Sigmoid colon (tissue), 7 donors: ENCODE data around the gene ESYT3. TPM values are rescaled to one million over a fixed set of nuclear protein-coding genes. Genes with fewer than 3 reads are reported as not detected.
A peak's percentile ranks its signal among the peaks of the same experiment; 100 is the strongest.

ENCODE experiments used
- DNase-seq: peaks from one replicate; pipeline ENCODE4 v3.0.0-alpha.2; 2019
- H3K27ac ChIP-seq, 4 donors: fragments of 200-600 bp; sonication (generic); one replicate each; pipeline ENCODE4 v1.5.1; 2016 to 2019; ENCODE audit warnings: mild to moderate bottlenecking in 1 of 4
- H3K27me3 ChIP-seq, 3 donors: fragments of 200-600 bp; sonication (generic); one replicate each; pipeline ENCODE4 v1.5.1; 2019; ENCODE audit warnings: mild to moderate bottlenecking in 1 of 3
- H3K36me3 ChIP-seq, 4 donors: fragments of 200-600 bp; sonication (generic); one replicate each; pipeline ENCODE4 v1.5.1; 2016 to 2019
- H3K4me1 ChIP-seq, 4 donors: fragments of 200-600 bp; sonication (generic); one replicate each; pipeline ENCODE4 v1.5.1; 2017 to 2019
- H3K4me3 ChIP-seq, 4 donors: fragments of 200-600 bp; sonication (generic); one replicate each; pipeline ENCODE4 v1.5.1; 2017 to 2019; ENCODE audit warnings: mild to moderate bottlenecking in 2 of 4, moderate library complexity in 1 of 4
- H3K9me3 ChIP-seq, 4 donors: fragments of 200-600 bp in 3 of 4; sonication (generic) in 3 of 4; one replicate each; pipeline versions ENCODE4 v1.5.1 to v1.6.1; 2013 to 2019
- EP300 ChIP-seq, 4 donors: sonication (generic); formaldehyde crosslinking; IDR thresholded peaks; one replicate each; pipeline ENCODE4 v1.6.1; 2017; ENCODE audit warnings: antibody characterized with exemption in 4 of 4
- POLR2A ChIP-seq, 2 donors: fragments of 450-650 bp; IDR thresholded peaks; one replicate each; pipeline ENCODE4 v1.6.1; 2016; ENCODE audit warnings: antibody characterized with exemption in 2 of 2, mild to moderate bottlenecking in 2 of 2, moderate library complexity in 2 of 2
- POLR2AphosphoS5 ChIP-seq, 4 donors: sonication (generic); formaldehyde crosslinking; IDR thresholded peaks; one replicate each; pipeline ENCODE4 v1.6.1; 2017; ENCODE audit warnings: antibody characterized with exemption in 4 of 4
- WGBS, 2 donors: extraction: QIAGEN DNeasy Blood & Tissue Kit; methylation state at CpG; one replicate each; pipeline ENCODE4 v1.1.7; 2013; 5-methylcytosine and 5-hydroxymethylcytosine counted together
- intact Hi-C: fragments of 100-400 bp; cut with DNase I; formaldehyde crosslinking; loops from one replicate; pipeline ENCODE4 v1.15.1; 2023
- polyA plus RNA-seq, 3 donors: library from polyadenylated mRNA; stranded (reverse); fragments of 200-250 nt; gene quantifications; one replicate each; pipeline ENCODE4 v1.2.3, GENCODE V29; 2013
- total RNA-seq, 4 donors: library from RNA; depleted of rRNA; stranded (reverse); fragments of >200 nt; gene quantifications; one replicate each; pipeline ENCODE4 v1.1.0, GENCODE V29; 2016
- TF ChIP-seq, protein P1 (sequence below), 4 experiments: fragments of 450-650 bp in 3 of 4; fragments of 200-600 bp in 1 of 4; IDR thresholded peaks; one replicate each; pipeline ENCODE4 v1.5.1; 2016 to 2019; ENCODE audit warnings: antibody characterized with exemption in 4 of 4, mild to moderate bottlenecking in 3 of 4, moderate library complexity in 2 of 4
- donor health status: healthy with polysubstance abuse.
- donor health status: Bipolar disorder and iron deficiency.
- donor health status: healthy.

The ESYT3 gene
- total and polyA plus RNA-seq, 7 donors = 0.23 to 19.4 (median 15.1) TPM

DNA sequence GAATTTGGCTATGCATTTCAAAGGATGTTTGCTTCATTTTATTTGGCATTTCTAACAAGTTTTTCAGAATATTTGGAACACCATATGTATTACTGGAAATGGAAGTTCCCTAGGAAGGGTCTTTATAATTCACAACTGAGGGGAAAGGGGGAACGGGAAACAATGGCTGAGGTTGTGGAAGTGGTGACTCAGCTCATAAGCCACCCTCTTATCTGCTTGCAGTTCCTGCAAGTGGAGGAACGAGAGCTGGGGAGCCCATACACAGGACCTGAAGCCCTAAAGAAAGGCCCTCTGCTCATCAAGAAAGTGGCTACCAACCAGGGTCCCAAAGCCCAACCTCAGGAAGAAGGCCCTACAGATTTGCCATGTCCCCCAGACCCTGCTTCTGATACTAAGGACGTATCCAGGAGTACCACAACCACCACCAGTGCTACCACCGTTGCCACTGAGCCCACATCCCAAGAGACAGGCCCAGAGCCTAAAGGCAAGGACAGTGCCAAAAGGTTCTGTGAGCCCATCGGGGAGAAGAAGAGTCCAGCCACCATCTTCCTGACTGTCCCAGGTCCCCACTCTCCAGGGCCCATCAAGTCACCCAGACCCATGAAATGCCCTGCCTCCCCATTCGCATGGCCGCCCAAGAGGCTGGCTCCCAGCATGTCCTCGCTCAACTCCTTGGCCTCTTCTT lies 37.9 kb downstream of the ESYT3 start:
- no peaks in the 10 kb centered on the region for H3K27me3 ChIP-seq
- H3K4me3 ChIP-seq = no peak overlapping the region
- intact Hi-C loops = no loop called here

DNA sequence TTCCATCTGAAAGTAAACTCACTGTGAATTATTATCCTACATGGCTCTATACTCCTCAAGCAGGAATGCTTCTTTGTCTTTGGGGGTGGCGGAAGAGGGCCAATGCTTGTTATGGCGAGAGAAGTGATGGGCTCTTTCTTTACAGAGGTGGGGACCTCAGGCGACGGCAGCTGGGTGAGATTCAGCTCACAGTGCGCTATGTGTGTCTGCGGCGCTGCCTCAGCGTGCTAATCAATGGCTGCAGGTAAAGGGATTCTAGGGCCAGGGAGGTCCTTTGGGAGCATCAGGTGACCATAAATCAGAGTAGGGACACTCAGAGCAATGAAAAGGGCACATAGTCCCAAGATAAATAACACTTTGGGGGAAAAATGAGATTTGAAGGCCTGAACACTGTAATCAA lies 39.0 kb downstream of the ESYT3 start:
- Histone ChIP-seq H3K9me3 (no peaks in the 10 kb centered on the region), H3K4me1 (peaks cover 0 to 35% (median 28%) of the 10 kb centered on the region in 4 donors), H3K27ac (no peak overlapping the region), H3K36me3 (peaks cover 0 to 15% (median 0%) of the 10 kb centered on the region in 4 donors), H3K4me3 (no peak overlapping the region), H3K27me3 (no peaks in the 10 kb centered on the region)
- TF ChIP-seq EP300 (IDR thresholded peaks at IDR 0.05) = no peak
- TF ChIP-seq POLR2A (IDR thresholded peaks at IDR 0.05) = no peak
- no peak for TF ChIP-seq POLR2AphosphoS5 (IDR thresholded peaks at IDR 0.05)
- TF ChIP-seq, protein P1, sequence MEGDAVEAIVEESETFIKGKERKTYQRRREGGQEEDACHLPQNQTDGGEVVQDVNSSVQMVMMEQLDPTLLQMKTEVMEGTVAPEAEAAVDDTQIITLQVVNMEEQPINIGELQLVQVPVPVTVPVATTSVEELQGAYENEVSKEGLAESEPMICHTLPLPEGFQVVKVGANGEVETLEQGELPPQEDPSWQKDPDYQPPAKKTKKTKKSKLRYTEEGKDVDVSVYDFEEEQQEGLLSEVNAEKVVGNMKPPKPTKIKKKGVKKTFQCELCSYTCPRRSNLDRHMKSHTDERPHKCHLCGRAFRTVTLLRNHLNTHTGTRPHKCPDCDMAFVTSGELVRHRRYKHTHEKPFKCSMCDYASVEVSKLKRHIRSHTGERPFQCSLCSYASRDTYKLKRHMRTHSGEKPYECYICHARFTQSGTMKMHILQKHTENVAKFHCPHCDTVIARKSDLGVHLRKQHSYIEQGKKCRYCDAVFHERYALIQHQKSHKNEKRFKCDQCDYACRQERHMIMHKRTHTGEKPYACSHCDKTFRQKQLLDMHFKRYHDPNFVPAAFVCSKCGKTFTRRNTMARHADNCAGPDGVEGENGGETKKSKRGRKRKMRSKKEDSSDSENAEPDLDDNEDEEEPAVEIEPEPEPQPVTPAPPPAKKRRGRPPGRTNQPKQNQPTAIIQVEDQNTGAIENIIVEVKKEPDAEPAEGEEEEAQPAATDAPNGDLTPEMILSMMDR (IDR thresholded peaks at IDR 0.05) = no peak
- WGBS, 2 donors = 98% methylated on average over 8 of the region's 8 CpGs
- DNase-seq = peak; percentile 48
- intact Hi-C loops = no loop called here

More for the DNA sequence above, 37.9 kb downstream of the ESYT3 start:
- 93 to 95% methylated on average over 8 of the region's 8 CpGs for WGBS, 2 donors
- peaks cover 0 to 7% (median 0%) of the 10 kb centered on the region in 4 donors for H3K36me3 ChIP-seq
- peak overlapping the region in 3 of 4 donors; percentile 61 to 89 (median 87) for H3K27ac ChIP-seq
- peaks cover 0 to 46% (median 32%) of the 10 kb centered on the region in 4 donors for H3K4me1 ChIP-seq
- no peaks in the 10 kb centered on the region for H3K9me3 ChIP-seq
- TF ChIP-seq EP300 (IDR thresholded peaks at IDR 0.05) (no peak), POLR2A (IDR thresholded peaks at IDR 0.05) (no peak), POLR2AphosphoS5 (IDR thresholded peaks at IDR 0.05) (no peak)
- TF ChIP-seq, protein P1 (IDR thresholded peaks at IDR 0.05) = no peak
- DNase-seq = no peak

DNA sequence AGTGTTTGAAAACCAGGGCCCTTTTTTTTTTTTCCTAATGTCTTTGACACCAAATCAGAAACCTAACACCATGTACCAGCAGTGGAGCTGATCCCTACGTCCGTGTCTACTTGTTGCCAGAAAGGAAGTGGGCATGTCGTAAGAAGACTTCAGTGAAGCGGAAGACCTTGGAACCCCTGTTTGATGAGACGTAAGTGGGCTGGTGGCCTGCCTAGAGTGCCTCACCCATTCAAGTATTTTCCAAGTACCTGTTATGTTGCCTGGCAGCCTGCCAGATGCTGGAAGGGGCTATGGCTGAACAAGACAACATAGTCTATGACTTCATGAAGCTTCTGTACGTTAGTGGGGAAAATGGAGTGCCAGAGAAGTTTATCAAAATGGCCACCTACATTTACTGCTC lies 39.7 kb downstream of the ESYT3 start:
- 86 to 88% methylated on average over 6 of the region's 6 CpGs for WGBS, 2 donors
- Histone ChIP-seq H3K36me3 (peaks cover 0 to 15% (median 0%) of the 10 kb centered on the region in 4 donors), H3K27ac (no peak overlapping the region), H3K27me3 (no peaks in the 10 kb centered on the region), H3K4me3 (no peak overlapping the region), H3K9me3 (no peaks in the 10 kb centered on the region), H3K4me1 (peaks cover 0 to 28% (median 21%) of the 10 kb centered on the region in 4 donors)
- DNase-seq = peak; percentile 66
- intact Hi-C loops = no loop called here
- TF ChIP-seq POLR2AphosphoS5 (IDR thresholded peaks at IDR 0.05) = peak in 1 of 4 donors; percentile 10
- no peak for TF ChIP-seq POLR2A (IDR thresholded peaks at IDR 0.05)

DNA sequence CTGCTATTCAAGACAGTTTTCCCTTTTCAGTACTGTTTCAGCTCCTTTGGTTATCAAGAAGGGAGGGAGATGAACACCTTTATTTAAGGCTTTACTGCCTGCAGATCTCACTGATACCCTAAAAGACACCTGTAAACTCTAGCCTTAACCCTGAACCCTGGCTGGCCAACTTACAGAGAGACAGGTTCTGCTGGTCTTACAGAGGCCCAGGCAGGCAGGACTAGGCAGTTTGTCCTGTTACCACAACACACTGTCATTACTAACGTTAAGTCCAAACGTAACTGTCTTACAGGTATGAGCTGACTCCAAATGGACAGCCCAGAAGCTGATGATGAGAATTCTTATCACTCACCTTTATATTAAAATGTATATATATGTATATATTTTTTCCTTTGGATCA lies 42.1 kb downstream of the ESYT3 start:
- Histone ChIP-seq H3K4me3 (no peak overlapping the region), H3K9me3 (no peaks in the 10 kb centered on the region), H3K4me1 (peaks cover 0 to 7% (median 3%) of the 10 kb centered on the region in 4 donors), H3K27ac (no peak overlapping the region), H3K27me3 (no peaks in the 10 kb centered on the region), H3K36me3 (peaks cover 0 to 15% (median 0%) of the 10 kb centered on the region in 4 donors)
- 92 to 95% methylated on average over 2 of the region's 2 CpGs for WGBS, 2 donors
- DNase-seq = no peak
- TF ChIP-seq EP300 (IDR thresholded peaks at IDR 0.05) (no peak), POLR2AphosphoS5 (IDR thresholded peaks at IDR 0.05) (no peak), POLR2A (IDR thresholded peaks at IDR 0.05) (no peak)
- TF ChIP-seq, protein P1 (IDR thresholded peaks at IDR 0.05) = no peak
- intact Hi-C loops = no loop called here

DNA sequence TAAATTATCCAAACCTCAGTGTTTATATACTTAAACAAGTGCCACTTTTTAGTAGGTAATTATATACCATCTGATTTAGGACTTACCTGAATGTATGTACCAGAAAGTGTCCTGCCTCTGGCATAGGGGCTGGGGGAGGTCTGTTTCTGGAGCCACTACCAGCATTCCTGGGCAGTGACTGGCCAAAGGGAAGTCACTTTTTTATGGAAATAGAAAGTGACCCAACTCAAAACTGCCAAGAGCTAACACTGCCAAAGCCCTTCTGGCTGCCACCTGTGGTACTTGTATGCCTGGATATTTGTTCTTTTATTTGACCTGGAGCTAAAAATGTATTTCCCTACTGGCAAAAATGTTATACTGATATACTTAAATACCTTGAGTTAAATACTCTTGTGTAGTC lies 42.7 kb downstream of the ESYT3 start:
- intact Hi-C loops = no loop called here
- H3K4me3 ChIP-seq = no peak overlapping the region
- TF ChIP-seq, protein P1 (IDR thresholded peaks at IDR 0.05) = no peak
- TF ChIP-seq POLR2A (IDR thresholded peaks at IDR 0.05) (no peak), POLR2AphosphoS5 (IDR thresholded peaks at IDR 0.05) (no peak), EP300 (IDR thresholded peaks at IDR 0.05) (no peak)

More for the DNA sequence above, 42.7 kb downstream of the ESYT3 start:
- H3K9me3 ChIP-seq = no peaks in the 10 kb centered on the region
- H3K27ac ChIP-seq = no peak overlapping the region
- DNase-seq = no peak
- H3K36me3 ChIP-seq = peaks cover 0 to 15% (median 0%) of the 10 kb centered on the region in 4 donors
- no peaks in the 10 kb centered on the region for H3K27me3 ChIP-seq
- peaks cover 0 to 3% (median under 1%) of the 10 kb centered on the region in 4 donors for H3K4me1 ChIP-seq
